ENCODE results near the gene SMIM13. TPM values are rescaled to one million over a fixed set of nuclear protein-coding genes. Genes with fewer than 3 reads are reported as not detected.

SMIM13 gene
- total and polyA plus RNA-seq, 2 of the 4 experiments (the other 2 are of a cell fraction) = 5.4 to 10.0 TPM

DNA sequence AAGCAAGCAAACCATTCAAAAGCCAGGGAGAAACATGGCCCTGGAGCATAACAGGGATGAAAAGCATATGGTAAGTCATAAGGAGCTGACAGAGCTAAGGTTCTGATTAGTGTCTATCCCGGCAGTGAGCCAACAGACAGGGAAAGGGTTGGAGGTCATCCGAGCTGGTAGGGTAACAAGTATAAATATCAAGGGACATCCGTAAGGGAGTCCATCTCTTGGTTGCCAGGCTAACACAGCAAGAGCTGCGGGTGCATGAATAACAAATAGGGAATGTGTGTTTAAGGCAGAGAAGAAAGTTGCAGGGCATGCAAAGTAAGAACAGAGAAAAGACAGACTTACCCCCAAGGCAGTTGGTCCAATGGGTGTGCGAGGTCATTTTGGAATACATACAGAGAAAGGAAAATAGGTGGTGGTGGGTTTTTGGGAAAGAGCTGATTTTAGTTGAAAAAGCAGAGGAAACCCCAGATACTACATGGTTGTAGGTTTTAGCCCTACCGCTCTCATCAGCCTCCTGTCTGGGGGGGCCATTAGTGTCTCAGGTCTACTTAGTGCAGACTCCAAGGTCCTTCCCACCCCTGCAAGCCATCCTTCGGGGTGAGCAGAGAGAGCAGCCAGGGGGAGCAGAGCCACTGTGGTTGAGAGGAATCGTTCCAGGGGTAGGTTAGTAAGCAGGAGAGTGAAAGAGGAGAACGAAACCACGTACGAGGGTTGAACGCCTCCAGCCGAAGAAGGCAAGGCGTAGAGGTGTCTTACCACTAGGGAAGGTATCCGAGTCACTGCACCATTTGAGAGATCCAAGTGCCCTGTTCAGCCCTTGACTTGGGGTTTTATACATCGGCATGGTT, 17.5 kb downstream of the SMIM13 start, which contains the start of gene ERVFRD-1 (continued):
- TF ChIP-seq RAD21 (IDR thresholded peaks at IDR 0.05; ENCODE audit: low read length) = no peak

DNA sequence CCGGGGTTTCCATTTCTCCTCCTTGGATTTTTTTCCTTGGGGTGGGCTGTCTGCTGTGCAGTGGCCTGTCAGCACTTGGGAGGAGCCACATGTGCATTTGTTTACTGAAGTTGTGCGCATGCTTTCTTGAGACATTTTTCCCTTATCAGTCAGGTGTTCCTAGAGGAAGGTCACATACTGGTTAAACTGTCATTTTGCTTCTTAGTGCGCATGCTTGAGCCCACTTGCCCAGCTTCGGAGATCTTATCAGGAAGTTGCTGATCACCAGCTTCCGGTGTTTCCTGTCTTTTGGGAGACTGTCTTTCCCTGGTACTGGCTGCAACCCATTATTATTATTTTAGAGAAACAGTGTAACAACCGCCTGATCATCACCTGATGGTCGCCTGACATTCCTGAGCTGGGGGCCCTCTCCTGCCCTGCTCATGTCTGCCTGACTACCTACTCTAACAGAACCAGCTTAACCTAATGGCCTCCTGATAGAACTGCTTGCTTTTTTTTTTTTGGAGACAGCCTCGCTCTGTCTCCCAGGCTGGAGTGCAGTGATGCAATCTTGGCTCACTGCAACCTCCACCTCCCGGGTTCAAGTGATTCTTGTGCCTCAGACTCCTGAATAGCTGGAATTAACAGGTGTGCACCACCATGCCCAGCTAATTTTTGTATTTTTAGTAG, 18.3 kb downstream of the SMIM13 start:
- dilution Hi-C loops (cut with HindIII; ENCODE audit: low sequenced_read_pairs, unreplicated experiment) = no loop called here
- H2BK5ac ChIP-seq (ENCODE audit: low read depth, low read length, poor library complexity, severe bottlenecking) = no peak overlapping the region
- H2BK120ac ChIP-seq (ENCODE audit: low read depth, low read length) = no peak overlapping the region
- POLR2A ChIA-PET (ENCODE audit: unreplicated experiment) = no interaction called here
- no peak overlapping the region for H3K14ac ChIP-seq (replicated peaks; ENCODE audit: low read depth, low read length)
- ATAC-seq (ENCODE audit: low read depth) (no peak), DNase-seq (no peak)
- no peak overlapping the region for H2AK5ac ChIP-seq (ENCODE audit: low read depth, low read length)
- TF ChIP-seq MAFK (IDR thresholded peaks at IDR 0.05; ENCODE audit: low read depth, low read length) (no peak), MXI1 (IDR thresholded peaks at IDR 0.05; ENCODE audit: borderline replicate concordance, low read depth, low read length) (no peak), USF2 (IDR thresholded peaks at IDR 0.05; ENCODE audit: low read depth, low read length) (no peak), RCOR1 (IDR thresholded peaks at IDR 0.05; ENCODE audit: insufficient replicate concordance, low read length) (no peak), CEBPB (IDR thresholded peaks at IDR 0.05; ENCODE audit: low read depth, low read length) (no peak), RFX5 (IDR thresholded peaks at IDR 0.05; ENCODE audit: low read depth, low read length) (no peak), POLR2A (IDR thresholded peaks at IDR 0.05; ENCODE audit: low read depth, low read length) (no peak), FOS (IDR thresholded peaks at IDR 0.05; ENCODE audit: low read depth, low read length) (no peak), NFE2L2 (IDR thresholded peaks at IDR 0.05; ENCODE audit: low read depth, low read length) (no peak)
- H2AK9ac ChIP-seq (replicated peaks; ENCODE audit: low read depth, low read length, poor library complexity) = no peak overlapping the region
- no peaks in the 10 kb centered on the region for H3K9me3 ChIP-seq (ENCODE audit: control insufficient read depth, insufficient read depth, low read length)
- no peak overlapping the region for H3K27ac ChIP-seq (ENCODE audit: insufficient read depth, low read length)
- no peak overlapping the region for H2BK20ac ChIP-seq (ENCODE audit: low read depth, low read length)
- no peak overlapping the region for H3K18ac ChIP-seq (ENCODE audit: low read depth, low read length)
- in situ Hi-C loops (cut with MboI; ENCODE audit: low sequenced_read_pairs) = no loop called here
- H3K4me1 ChIP-seq (ENCODE audit: control insufficient read depth, insufficient read depth, low read length) = peaks cover 6% of the 10 kb centered on the region; the same call in 1 of the 2 replicates
- H4K20me1 ChIP-seq (ENCODE audit: insufficient read depth, low read length) = peaks cover 68% of the 10 kb centered on the region
- 72% methylated on average over 4 of the region's 9 CpGs; no CpG with 5 or more reads in 1 of the 2 experiments for WGBS, 2 experiments (ENCODE audit: extremely low coverage in 2 of 2, insufficient read length in 1 of 2)
- H3K27me3 ChIP-seq (ENCODE audit: control insufficient read depth, insufficient read depth, low read length) = no peaks in the 10 kb centered on the region
- H2AFZ ChIP-seq (replicated peaks; ENCODE audit: low read length, poor library complexity) = no peak overlapping the region
- H3K56ac ChIP-seq (ENCODE audit: extremely low read depth, insufficient read depth, low read length) = no peak overlapping the region
- no peak overlapping the region for H4K8ac ChIP-seq (ENCODE audit: low read depth in 2 of 2, low read length in 2 of 2)
- H3K36me3 ChIP-seq (ENCODE audit: control insufficient read depth, insufficient read depth, low read length) = no peaks in the 10 kb centered on the region
- CTCF ChIA-PET = interaction anchor here (0.6 kb wide), 1 partner anchor 40 kb away, joined by 4 read pairs; no protein-coding TSS in a partner anchor
- BruUV-seq (replicated peaks) = no TSS peak
- H3K4me2 ChIP-seq (ENCODE audit: low read depth, low read length) = no peak overlapping the region
- no peak overlapping the region for H3K9ac ChIP-seq (ENCODE audit: low read depth, low read length)
- no peak overlapping the region for H2BK15ac ChIP-seq (ENCODE audit: low read depth, low read length)
- intact Hi-C loops (cut with micrococcal nuclease) = no loop called here
- H4K5ac ChIP-seq (ENCODE audit: low read depth, low read length) = no peak overlapping the region
- peaks cover 46 to 70% of the 10 kb centered on the region in 2 experiments for H3K79me1 ChIP-seq (ENCODE audit: low read depth in 1 of 2, low read length in 2 of 2)
- H4K91ac ChIP-seq (ENCODE audit: insufficient read depth, low read depth, low read length) = no peak overlapping the region
- peaks cover 23% of the 10 kb centered on the region for H3K9me1 ChIP-seq (ENCODE audit: insufficient read depth, low read length)
- no peak overlapping the region for H3K4me3 ChIP-seq (ENCODE audit: insufficient read depth, low read depth, low read length)
- no peak overlapping the region for H3K23ac ChIP-seq (ENCODE audit: low read depth, low read length)
- H3K4ac ChIP-seq (ENCODE audit: low read depth, low read length) = no peak overlapping the region
